Measurements from ENCODE around the gene TRIM72. TPM values are rescaled to one million over a fixed set of nuclear protein-coding genes. Genes with fewer than 3 reads are reported as not detected.

TRIM72 gene
- polyA plus RNA-seq, 1 donor (not counting 4 experiments of a cell fraction or from before 2014, with no cell fraction given) = not detected

DNA sequence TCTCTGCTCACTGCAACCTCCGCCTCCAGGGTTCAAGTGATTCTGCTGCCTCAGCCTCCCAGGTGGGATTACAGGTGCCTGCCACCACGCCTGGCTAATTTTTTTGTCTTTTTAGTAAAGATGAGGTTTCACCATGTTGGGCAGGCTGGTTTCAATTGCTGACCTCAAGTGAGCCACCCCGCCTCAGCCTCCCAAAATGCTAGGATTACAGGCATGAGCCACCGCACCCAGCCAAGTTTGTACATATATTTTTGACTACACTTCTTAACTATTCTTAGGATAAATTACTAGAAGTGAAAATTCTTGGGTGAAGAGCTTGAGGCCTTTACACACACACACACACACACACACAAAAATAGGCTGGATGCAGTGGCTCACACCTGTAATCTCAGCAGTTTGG lies 44.4 kb downstream of the TRIM72 start:
- no peak overlapping the region for H2AFZ ChIP-seq (ENCODE audit: control insufficient read depth, low read length)
- DNase-seq (ENCODE audit: low read depth, low spot score) = no peak
- no peaks in the 10 kb centered on the region for H3K27me3 ChIP-seq (ENCODE audit: control insufficient read depth, extremely low read depth, insufficient read depth, low read length)
- H3K4me1 ChIP-seq (ENCODE audit: control insufficient read depth, extremely low read depth, insufficient read depth, low read length) = peaks cover 8% of the 10 kb centered on the region
- H3K27ac ChIP-seq (ENCODE audit: control insufficient read depth, insufficient read depth, low read length) = no peak overlapping the region
- H3K9me3 ChIP-seq (ENCODE audit: control insufficient read depth, low read depth, low read length) = no peaks in the 10 kb centered on the region
- no peaks in the 10 kb centered on the region for H3K36me3 ChIP-seq (ENCODE audit: control insufficient read depth in 2 of 2, extremely low read depth in 1 of 2, insufficient read depth in 2 of 2, low read length in 2 of 2)
- TF ChIP-seq EZH2 (IDR thresholded peaks at IDR 0.05; ENCODE audit: low read length) = no peak
- TF ChIP-seq, protein P1, sequence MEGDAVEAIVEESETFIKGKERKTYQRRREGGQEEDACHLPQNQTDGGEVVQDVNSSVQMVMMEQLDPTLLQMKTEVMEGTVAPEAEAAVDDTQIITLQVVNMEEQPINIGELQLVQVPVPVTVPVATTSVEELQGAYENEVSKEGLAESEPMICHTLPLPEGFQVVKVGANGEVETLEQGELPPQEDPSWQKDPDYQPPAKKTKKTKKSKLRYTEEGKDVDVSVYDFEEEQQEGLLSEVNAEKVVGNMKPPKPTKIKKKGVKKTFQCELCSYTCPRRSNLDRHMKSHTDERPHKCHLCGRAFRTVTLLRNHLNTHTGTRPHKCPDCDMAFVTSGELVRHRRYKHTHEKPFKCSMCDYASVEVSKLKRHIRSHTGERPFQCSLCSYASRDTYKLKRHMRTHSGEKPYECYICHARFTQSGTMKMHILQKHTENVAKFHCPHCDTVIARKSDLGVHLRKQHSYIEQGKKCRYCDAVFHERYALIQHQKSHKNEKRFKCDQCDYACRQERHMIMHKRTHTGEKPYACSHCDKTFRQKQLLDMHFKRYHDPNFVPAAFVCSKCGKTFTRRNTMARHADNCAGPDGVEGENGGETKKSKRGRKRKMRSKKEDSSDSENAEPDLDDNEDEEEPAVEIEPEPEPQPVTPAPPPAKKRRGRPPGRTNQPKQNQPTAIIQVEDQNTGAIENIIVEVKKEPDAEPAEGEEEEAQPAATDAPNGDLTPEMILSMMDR (optimal IDR thresholded peaks at IDR 0.05 in 1 of 3, IDR thresholded peaks at IDR 0.05 in 1 of 3, conservative IDR thresholded peaks at IDR 0.05 in 1 of 3; ENCODE audit: extremely low read depth in 1 of 3, insufficient read depth in 2 of 3, low read length in 3 of 3) = no peak
- H3K9ac ChIP-seq (ENCODE audit: control insufficient read depth, extremely low read depth, insufficient read depth, low read length) = no peak overlapping the region
- H3K9me1 ChIP-seq (ENCODE audit: control insufficient read depth, extremely low read depth, insufficient read depth, low read length) = no peaks in the 10 kb centered on the region
- no peaks in the 10 kb centered on the region for H3K79me2 ChIP-seq (ENCODE audit: control insufficient read depth, insufficient read depth, low read length)
- H4K20me1 ChIP-seq (ENCODE audit: control insufficient read depth, extremely low read depth, insufficient read depth, low read length) = no peaks in the 10 kb centered on the region
- no peak for FAIRE-seq
- no peak overlapping the region for H3K4me2 ChIP-seq (ENCODE audit: control insufficient read depth, extremely low read depth, insufficient read depth, low read depth, low read length)
- no peak overlapping the region for H3K4me3 ChIP-seq (ENCODE audit: control insufficient read depth in 2 of 3, extremely low read depth in 1 of 3, insufficient read depth in 2 of 3, low read depth in 1 of 3, low read length in 3 of 3)
- dilution Hi-C loops (cut with MboI; ENCODE audit: extremely low pct_ligation_motif_present, low sequenced_read_pairs) = no loop called here

DNA sequence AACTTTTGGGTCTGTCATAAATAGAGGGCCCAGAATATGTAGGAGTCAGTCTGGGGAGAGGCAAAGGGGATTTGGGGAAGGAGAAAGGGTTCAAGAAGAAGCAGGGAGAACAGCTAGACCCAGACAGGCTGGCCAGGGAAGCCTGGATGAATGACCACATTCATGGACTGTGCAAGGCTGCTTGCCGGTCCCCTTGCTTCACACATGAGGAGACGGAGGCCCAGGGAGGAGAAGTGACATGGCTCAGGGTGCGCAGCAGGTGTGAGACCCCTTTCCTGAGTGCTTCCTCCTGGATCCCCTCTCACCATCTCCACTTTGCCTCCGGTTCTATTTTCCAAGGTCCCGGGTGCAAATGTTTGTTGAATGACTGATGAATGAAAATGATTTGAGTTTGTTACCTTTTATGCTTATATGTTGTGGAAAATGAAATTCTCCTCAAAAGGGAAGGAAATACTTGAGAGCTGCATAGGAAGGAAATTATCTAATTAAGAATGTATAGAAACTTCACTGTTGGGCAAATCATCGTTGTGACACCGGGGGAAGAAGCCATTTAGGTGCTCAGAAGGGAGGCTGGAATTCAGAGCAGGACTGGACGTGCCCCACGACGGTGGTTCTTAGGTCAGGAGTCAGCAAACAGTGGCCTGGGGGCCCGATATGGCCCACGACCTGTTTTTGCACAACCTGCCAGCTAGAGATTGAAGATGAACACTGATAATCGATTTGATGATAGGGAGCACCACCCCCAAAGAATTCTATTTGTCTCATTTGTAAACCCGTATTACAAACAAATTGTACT lies 46.4 kb downstream of the TRIM72 start:
- Histone ChIP-seq H3K9me1 (ENCODE audit: control insufficient read depth, extremely low read depth, insufficient read depth, low read length) (no peaks in the 10 kb centered on the region), H2AFZ (ENCODE audit: control insufficient read depth, low read length) (peak overlapping the region; percentile 23), H3K27me3 (ENCODE audit: control insufficient read depth, extremely low read depth, insufficient read depth, low read length) (no peaks in the 10 kb centered on the region), H3K27ac (ENCODE audit: control insufficient read depth, insufficient read depth, low read length) (no peak overlapping the region), H3K4me1 (ENCODE audit: control insufficient read depth, extremely low read depth, insufficient read depth, low read length) (peaks cover 5% of the 10 kb centered on the region), H3K79me2 (ENCODE audit: control insufficient read depth, insufficient read depth, low read length) (no peaks in the 10 kb centered on the region), H3K4me2 (ENCODE audit: control insufficient read depth, extremely low read depth, insufficient read depth, low read depth, low read length) (no peak overlapping the region), H3K36me3 (ENCODE audit: control insufficient read depth in 2 of 2, extremely low read depth in 1 of 2, insufficient read depth in 2 of 2, low read length in 2 of 2) (no peaks in the 10 kb centered on the region), H4K20me1 (ENCODE audit: control insufficient read depth, extremely low read depth, insufficient read depth, low read length) (no peaks in the 10 kb centered on the region), H3K9ac (ENCODE audit: control insufficient read depth, extremely low read depth, insufficient read depth, low read length) (no peak overlapping the region), H3K4me3 (ENCODE audit: control insufficient read depth in 2 of 3, extremely low read depth in 1 of 3, insufficient read depth in 2 of 3, low read depth in 1 of 3, low read length in 3 of 3) (no peak overlapping the region), H3K9me3 (ENCODE audit: control insufficient read depth, low read depth, low read length) (no peaks in the 10 kb centered on the region)
- dilution Hi-C loops (cut with MboI; ENCODE audit: extremely low pct_ligation_motif_present, low sequenced_read_pairs) = no loop called here
- no peak for DNase-seq (ENCODE audit: low read depth, low spot score)
- no peak for FAIRE-seq
- no peak for TF ChIP-seq EZH2 (IDR thresholded peaks at IDR 0.05; ENCODE audit: low read length)
- TF ChIP-seq, protein P1 (optimal IDR thresholded peaks at IDR 0.05 in 1 of 3, IDR thresholded peaks at IDR 0.05 in 1 of 3, conservative IDR thresholded peaks at IDR 0.05 in 1 of 3; ENCODE audit: extremely low read depth in 1 of 3, insufficient read depth in 2 of 3, low read length in 3 of 3) = no peak
